Uterus (tissue), 2 donors: Measurements from ENCODE around the gene USP4.

Experiments used
- POLR2A ChIP-seq, 2 donors: fragments of 450-650 bp; IDR thresholded peaks; one replicate each; pipeline ENCODE4 v1.6.1; 2016; ENCODE audit warnings: antibody characterized with exemption in 2 of 2, mild to moderate bottlenecking in 1 of 2, moderate library complexity in 1 of 2
- TF ChIP-seq, protein P1 (sequence below), 4 experiments: fragments of 200-600 bp in 2 of 4; fragments of 450-650 bp in 2 of 4; sonication (generic) in 2 of 4; IDR thresholded peaks; one replicate each; pipeline ENCODE4 v1.5.1; 2016 to 2019; ENCODE audit warnings: antibody characterized with exemption in 4 of 4, mild to moderate bottlenecking in 2 of 4, moderate library complexity in 1 of 4

DNA sequence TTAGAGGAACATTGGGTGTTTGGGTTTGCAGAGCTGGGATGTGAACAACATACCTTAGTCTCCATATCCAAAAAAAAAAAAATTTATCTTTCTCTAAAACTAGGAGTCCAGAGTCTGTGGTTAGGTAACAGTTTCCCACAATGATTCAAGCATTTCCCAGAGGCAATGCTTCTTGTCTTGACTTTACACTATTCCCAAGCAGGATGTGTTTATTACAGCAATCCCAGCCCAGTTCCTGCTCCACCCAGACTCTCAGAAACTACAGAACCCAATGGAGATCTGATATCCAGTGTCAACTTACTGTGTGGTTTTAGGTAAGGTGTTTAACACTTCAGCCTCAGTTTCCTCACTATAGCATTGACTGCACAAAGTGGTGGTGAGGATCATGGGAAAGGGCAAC lies 60.5 kb downstream of the USP4 start:
- TF ChIP-seq, protein P1, sequence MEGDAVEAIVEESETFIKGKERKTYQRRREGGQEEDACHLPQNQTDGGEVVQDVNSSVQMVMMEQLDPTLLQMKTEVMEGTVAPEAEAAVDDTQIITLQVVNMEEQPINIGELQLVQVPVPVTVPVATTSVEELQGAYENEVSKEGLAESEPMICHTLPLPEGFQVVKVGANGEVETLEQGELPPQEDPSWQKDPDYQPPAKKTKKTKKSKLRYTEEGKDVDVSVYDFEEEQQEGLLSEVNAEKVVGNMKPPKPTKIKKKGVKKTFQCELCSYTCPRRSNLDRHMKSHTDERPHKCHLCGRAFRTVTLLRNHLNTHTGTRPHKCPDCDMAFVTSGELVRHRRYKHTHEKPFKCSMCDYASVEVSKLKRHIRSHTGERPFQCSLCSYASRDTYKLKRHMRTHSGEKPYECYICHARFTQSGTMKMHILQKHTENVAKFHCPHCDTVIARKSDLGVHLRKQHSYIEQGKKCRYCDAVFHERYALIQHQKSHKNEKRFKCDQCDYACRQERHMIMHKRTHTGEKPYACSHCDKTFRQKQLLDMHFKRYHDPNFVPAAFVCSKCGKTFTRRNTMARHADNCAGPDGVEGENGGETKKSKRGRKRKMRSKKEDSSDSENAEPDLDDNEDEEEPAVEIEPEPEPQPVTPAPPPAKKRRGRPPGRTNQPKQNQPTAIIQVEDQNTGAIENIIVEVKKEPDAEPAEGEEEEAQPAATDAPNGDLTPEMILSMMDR (IDR thresholded peaks at IDR 0.05): no peak
- TF ChIP-seq POLR2A (IDR thresholded peaks at IDR 0.05): no peak
